Amygdala (tissue), 56 donors: Measurements from ENCODE around the gene GCDH.
A peak's percentile ranks its signal among the peaks of the same experiment; 100 is the strongest.
"Not testable (repeated sequence)": the region's sequence is repeated elsewhere in the genome, so short reads cannot be mapped to it uniquely, and the experiment has no call there.

ENCODE experiments used
- DNase-seq, 56 donors: peaks; one replicate each; lab custom pipeline; 2025; lab: John Stamatoyannopoulos, UW

Gene GCDH

DNA sequence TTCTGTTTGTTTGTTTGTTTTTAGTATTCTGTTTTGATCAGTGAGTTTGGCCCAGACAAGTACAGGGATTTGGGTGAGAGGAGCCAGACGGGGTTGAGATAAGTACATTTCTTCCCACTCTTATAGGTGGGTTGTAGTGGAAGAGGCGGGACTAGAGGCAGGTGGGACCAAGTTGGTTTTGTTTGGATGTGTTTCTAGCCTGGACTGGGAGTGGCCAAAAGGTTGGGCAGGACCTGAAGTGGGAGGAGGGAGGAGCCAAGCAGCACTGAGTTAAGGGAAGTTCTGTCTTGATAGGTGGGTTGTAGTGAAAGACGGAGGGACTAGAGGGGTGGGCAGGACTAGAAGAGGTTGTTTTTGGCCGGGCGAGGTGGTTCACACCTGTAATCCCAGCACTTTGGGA lies 18.7 kb upstream of the GCDH start:
- no peak for DNase-seq

DNA sequence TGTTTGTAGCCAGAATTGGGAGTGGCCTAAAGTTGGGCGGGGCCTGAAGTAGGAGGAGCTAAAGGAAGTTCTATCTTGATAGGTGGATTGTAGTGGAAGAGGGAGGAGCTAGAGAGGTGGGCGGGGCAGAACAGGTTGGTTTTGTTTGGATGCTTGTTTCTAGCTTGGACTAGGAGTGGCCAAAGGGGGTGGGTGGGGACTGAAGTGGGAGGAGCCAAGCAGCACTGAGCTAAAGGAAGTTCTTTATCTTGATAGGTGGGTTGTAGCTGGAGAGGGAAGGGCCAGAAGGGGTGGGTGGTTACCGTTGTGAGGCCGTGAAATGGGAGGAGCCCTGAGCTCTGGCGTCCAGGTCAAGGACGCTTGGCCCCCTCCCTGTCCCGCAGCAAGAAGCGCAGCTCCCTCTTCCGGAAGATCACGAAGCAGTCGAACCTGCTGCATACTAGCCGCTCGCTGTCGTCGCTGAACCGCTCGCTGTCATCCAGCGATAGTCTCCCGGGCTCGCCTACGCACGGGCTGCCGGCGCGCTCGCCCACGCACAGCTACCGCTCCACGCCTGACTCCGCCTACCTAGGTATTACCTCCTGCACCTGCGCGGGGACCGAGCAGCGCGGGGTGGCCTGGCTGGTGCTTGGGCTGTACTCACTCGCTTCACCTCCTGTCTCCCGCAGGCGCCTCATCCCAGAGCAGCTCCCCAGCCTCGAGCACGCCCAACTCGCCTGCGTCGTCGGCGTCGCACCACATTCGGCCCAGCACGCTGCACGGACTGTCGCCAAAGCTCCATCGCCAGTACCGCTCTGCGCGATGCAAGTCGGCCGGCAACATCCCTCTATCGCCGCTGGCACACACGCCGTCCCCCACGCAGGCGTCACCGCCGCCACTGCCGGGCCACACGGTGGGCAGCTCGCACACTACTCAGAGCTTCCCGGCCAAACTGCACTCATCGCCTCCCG lies 17.7 kb upstream of the GCDH start:
- peak in 7 of 56 donors; percentile 8 to 68 (median 32) for DNase-seq

DNA sequence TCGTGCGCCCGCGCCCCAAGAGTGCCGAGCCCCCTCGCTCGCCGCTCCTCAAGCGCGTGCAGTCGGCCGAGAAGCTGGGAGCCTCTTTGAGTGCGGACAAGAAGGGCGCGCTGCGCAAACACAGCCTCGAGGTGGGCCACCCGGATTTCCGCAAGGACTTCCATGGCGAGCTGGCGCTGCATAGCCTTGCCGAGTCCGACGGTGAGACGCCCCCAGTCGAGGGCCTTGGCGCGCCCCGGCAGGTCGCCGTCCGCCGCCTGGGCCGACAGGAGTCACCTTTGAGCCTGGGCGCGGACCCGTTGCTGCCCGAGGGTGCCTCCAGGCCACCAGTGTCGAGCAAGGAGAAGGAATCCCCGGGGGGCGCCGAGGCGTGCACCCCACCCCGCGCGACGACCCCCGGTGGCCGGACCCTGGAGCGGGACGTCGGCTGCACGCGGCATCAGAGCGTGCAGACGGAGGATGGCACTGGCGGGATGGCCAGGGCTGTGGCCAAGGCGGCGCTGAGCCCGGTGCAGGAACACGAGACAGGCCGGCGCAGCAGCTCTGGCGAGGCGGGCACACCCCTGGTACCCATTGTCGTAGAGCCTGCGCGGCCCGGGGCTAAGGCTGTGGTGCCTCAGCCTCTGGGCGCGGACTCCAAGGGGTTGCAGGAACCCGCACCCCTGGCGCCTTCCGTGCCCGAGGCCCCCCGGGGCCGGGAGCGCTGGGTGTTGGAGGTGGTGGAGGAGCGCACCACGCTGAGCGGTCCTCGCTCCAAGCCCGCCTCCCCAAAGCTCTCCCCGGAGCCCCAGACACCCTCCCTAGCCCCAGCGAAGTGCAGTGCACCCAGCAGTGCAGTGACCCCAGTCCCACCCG lies 16.8 kb upstream of the GCDH start:
- DNase-seq: no peak

DNA sequence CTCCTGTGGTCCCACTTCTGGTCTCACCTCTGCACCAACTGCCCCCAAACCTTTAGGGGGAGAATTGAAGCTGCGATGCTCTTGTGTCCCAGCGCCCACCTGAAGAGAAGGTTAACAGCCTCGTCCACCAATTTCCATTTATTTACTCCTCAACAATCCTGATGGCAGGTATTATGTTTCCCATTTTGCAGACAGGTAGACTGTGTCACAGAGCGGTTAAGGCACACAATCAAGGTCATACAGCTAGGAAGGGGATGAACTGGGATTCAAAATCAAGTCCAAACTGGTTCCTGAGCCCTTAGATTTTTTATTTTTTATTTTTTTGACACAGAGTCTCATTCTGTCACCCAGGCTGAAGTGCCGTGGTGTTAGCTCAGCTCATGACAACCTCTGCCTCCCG lies 15.9 kb upstream of the GCDH start:
- DNase-seq: no peak

DNA sequence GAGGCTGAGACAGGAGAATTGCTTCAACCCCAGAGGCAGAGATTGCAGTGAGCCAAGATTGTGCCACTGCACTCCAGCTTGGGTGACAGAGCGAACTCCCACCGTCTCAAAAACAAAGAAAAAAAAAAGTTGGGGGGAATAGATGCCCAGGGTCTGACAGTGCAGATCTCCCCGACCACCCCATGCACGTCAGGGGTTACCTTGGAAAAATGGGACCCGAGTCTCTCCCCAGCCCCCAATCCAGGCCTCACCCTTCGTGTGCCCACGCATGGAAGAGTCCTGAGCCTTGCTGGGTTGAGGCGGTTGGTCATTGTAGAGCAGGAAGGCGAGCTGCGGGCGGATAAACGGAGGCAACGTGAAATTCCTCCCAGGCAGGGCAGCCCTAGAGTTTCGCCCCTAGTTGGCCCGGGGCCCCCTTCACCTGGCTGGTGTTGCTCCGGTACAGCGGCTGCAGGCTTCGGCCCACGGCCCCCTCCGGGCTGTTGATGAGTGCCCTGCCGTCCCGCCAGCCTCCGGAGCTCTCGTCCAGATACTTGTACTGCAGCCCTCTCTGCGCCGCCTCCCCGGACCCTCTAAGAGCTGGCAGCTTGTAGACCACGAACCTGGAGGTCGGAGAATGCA lies 10.3 kb upstream of the GCDH start:
- peak in 19 of 56 donors; percentile 9 to 52 (median 31) for DNase-seq

DNA sequence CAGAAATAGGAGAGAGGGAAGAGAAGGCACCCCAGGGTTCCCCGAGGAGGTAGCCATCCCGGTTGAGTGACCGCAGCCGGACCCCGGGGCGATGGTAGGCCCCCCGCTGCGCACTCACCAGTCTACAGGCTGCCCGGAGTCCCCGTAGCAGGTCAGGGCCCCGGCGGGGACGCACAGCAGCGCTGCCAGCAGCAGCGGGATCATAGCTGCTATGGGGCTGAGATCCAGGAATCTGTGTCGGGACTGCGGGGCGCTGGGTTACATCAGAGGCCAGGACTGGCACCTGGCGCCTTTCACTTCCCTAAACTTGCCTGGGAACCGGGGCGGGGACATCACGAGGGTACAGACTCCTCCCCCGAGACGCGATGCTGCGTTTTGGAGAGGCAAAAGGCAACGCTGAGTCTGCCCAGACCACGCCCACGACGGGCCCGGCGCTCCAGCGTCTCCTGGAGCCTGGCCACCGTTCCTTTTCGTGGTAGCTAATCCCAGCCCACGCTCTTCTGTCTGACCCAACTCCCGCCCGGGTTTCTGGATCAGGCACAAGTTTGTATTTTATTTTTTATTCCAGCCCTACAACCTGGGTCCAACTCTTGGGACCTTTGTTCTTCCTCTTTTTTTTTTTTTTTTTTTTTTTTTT lies 9.7 kb upstream of the GCDH start, which contains the start of gene DNASE2:
Gene DNASE2, minus strand, starts transcription at position 278 of the 637 bp plus-strand sequence. Its CDS starts 74 bp downstream, at position 204.
- peak; percentile 13 to 95 (median 77) for DNase-seq

DNA sequence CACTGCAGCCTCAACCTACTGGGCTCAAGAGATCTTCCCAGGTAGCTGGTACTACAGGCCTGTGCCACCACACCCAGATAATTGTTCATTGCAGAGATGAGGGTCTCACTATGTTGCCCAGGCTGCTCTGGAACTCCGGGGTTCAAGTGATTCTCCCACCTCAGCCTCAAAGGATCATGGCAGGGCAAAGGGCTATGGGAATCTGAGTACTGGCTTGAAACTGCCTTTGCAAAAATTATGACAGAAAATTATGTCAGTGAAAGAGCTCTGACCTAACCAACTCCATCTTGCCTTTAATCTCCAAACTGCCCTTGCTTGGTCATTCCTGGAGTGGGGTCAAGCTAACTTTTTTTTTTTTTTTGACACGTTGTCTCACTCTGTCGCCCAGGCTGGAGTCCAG lies 8.4 kb upstream of the GCDH start:
- no peak for DNase-seq

DNA sequence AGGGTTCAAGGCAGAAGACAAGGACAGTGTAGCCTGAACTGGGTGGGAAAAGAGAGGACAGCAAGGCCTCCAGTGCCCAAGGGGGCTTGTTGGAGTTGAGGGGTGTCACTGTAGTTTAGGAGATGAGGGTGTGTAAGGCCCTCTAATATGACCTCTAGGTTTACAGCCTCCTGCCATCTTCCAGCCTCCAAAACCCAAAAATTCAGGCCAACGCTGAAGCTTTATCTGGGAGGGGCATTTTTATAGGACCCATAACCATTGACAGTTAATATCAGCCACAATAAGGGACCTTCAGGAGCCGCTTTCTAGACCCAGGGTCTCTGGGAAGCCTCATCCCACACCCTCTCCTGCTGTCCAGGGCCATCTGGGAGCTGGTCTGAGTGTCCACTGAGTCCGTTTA lies 6.8 kb upstream of the GCDH start:
- DNase-seq: no peak

DNA sequence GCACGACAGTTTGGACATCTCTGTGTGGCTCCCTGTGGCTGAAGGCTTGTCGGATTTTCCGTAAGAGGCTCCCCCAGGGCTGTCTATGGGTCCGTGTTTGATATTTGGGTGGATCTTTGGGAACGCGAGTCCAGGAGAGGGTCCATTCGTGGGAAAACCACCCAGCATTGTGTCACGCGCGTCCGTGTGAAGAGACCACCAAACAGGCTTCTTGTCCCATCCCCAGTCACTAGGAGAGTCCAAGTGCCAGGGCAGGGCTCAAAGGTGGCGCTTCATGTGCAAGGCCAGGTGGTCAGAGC lies 6.4 kb upstream of the GCDH start:
- no peak for DNase-seq

DNA sequence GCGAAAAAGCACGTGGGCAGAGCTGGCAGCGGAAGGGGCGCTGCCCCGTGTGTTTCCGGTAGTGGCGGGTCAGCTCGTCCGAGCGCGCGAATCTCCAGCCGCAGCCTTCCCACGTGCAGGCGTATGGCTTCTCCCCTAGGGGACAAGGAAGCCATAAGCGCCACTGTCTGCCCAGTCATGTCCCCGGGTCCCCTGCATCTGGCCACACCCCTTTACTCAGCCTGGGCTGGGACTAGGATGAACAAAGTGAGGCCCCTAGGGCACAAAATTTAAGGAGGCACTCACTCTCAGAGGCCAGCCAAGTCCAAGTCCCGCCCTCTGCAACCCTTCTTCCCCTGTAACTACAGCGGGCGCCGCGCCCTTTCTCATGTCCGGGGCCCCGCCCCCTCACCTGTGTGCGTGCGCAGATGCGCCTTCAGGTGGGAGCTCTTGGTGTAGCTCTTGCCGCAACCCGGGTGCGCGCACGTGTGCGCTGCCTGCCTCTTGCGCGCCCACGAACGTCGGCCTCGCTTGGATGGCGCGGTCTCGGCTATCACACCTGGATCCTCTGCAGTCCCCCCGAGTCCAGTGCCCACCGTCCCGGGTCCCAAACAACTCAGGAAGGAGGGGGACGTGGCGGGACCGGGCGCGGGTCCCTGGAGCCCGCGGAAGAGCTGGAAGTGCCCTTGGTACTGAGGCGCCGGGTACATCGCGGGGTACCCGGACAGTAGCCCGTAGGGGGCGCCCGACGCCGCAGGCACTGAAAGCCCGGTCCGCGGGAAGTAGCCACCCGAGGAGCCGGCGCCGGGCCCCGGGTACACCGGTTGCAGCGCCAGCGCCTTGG lies 5.8 kb upstream of the GCDH start:
- peak in 32 of 56 donors; percentile 1 to 81 (median 36) for DNase-seq

DNA sequence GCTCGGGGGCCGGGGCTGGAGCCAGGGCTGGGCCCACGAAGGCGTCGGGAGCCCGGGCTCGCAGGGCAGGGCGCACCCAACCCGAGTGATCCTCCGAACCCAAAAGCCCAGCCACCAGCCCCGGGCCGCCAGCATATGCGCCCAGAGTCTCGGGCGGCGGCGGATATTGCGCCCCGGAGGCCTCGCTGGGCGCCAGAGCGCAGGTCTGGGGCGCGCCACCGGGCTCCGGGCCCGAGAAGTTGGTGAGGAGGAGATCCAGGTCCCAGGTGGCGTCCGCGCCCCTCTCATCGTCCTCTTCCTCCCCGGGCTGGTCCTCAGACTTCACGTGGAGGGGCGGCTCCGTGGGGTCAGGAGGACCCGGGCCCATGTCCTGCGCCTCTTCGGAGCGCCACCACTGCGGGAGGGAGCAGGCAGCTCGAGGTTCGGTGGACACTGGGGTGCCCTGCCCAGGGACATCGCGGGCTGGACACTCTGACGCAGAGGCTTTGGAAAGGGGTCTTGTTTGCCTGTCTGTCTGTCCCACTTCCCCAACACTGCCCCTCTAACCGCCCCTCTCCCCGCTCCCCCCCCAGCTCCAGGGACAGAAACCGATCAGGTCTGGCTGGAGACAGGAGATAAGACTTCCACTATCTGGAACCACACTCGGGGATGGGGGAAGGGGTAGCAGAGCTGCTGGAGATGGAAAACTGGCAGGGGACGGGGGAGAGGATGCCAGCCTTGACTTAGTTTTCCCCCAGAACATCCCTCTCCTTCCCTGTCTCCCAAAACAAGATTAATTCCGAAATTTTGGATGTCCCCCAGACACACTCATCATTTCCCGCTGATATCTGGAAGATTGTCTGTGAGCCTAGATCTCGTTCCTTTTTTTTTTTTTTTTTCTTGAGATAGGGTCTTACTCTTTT lies 5.0 kb upstream of the GCDH start:
- DNase-seq: no peak

DNA sequence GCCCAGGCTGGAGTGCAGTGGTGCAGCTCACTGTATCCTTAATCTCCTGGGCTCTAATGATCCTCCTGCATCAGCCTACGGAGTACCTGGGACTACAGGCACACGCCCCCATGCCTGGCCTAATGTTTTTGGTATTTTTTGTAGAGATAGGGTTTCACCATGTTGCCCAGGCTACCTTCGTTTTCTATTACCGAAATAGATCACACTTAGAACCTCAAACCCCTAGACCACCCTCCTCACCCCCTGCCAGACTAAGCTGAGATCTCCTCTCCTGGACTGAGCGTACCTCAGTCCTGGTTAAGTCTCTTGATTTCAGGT lies 4.3 kb upstream of the GCDH start:
- no peak for DNase-seq

DNA sequence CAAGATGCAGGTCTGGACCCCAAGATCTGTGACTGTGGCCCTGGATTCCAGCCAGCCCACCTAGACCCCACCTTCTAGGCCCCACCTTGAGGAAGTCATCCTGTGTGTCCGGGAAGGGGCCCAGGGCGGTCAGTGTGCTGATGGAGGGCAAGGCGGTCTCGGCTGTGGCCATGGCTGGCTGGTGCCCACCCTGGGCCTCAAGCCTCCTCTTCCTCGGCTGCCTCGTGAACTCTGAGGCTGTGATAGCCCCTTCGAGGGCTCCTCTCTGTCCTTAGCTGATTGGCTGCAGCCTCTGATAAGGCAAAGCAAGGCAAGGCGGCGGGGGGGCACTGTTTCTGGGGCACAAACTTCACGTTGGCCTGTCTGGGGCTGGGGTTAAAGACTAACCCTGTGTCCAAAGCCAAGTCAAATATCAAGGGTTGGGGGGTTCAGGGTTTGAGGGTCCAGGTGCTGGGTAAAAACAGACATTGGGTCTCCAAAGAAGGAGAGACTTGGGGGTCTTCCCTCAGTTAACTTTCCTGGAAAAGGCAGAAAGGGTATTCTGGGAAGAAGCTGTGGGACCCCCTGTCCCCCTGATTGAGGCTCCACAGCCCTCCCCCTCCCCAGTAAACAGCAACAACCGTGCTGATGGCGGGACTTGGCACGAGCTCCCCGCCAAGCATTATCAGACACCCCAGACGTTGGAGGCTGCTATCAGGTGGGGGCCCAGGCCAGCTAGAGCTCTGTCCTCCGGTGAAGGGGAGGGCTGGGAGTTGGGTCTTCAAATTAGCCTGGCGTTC lies 3.8 kb upstream of the GCDH start, which contains the start of gene KLF1:
Gene KLF1, minus strand, starts transcription at position 233 of the 779 bp plus-strand sequence. Its CDS starts 61 bp downstream, at position 172.
- DNase-seq: no peak

DNA sequence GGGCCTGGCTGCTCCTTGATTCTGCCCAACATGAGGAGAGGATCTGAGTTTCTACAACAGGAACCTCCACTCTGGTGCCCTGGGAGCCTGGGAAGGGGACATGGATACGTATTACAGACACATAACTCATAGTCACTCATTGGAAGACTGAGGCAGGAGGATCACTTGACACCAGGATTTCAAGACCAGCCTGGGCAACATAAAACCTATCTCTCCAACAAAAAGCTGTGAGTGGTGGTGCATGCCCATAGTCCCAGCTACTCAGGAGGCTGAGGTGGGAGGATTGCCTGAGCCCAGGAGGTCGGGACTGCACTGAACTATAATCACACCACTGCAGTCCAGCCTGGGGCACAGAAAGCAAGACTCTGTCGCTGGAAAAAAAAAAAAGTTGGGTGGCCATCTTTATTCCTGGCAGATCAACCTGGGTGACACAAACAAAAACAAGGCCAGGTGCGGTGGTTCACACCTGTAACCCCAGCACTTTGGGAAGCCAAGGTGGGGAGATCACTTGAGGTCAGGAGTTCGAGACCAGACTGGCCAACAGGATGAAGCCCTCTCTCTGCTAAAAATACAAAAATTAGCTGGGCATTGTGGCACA lies 2.9 kb upstream of the GCDH start:
- DNase-seq: no peak

DNA sequence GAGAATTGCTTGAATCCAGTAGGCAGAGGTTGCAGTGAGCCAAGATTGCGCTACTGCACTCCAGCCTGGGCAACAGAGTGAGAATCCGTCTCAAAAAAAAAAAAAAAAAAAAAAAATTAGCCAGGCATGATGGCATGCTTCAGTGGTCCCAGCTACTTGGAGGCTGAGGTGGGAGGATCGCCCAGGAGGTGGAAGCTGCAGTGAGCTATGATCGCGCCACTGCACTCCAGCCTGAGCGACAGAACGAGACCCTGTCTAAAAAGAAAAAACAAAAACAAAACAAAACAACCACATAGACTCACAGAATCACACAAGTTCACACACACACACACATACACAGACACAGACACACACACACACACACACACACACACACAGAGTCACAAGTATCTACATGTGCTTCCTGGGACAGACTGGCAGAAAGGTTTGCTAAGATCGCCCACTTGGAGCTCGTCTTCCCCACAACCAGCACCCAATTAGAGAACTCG lies 617 bp upstream of the GCDH start:
- DNase-seq: not testable (repeated sequence)

DNA sequence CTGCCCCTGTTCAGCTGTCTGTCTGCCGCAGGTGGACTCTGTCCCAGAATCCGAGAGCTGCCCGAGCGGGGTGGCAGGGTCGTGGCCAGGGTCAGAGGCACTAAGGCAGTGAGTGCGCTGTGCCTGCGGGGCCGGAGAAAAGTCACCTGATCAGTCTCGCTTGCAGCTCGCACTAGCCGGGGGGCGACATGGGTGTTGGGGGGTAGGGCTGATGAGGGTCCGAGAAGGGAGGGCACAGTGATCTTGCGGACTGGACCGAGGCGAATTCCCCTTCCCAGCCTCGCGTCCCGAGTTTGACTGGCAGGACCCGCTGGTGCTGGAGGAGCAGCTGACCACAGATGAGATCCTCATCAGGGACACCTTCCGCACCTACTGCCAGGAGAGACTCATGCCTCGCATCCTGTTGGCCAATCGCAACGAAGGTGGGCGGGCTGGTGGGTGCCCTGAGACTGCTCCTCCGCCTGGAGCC lies 627 bp downstream of the GCDH start:
- DNase-seq: no peak

DNA sequence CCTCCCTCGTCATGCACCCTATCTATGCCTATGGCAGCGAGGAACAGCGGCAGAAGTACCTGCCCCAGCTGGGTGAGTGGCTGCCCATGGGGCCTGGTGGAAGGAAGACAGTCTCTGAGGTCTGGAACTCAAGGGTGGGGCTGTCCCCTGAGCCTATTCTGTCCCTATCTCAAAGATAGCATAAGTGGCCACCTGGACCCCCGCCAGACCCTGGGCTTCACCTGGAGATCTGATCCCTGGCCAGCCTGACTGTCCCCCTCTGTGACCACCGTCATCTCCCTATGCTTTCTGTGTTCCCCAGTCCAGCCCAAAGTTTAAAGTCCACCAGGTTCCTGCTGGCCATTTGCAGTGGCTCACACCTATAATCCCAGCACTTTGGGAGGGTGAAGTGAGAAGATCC lies 2.6 kb downstream of the GCDH start:
- DNase-seq: no peak
